Upper lobe of left lung (tissue), 4 donors: ENCODE measurements around the gene TCF7L2.

Experiments
- POLR2A ChIP-seq, 4 donors: fragments of 450-650 bp; IDR thresholded peaks; one replicate each; pipeline ENCODE4 v1.5.1; 2016 to 2017; ENCODE audit warnings: antibody characterized with exemption in 4 of 4, mild to moderate bottlenecking in 2 of 4
- POLR2AphosphoS5 ChIP-seq, 2 donors: sonication (generic); formaldehyde crosslinking; IDR thresholded peaks; one replicate each; pipeline ENCODE4 v1.5.1; 2017; ENCODE audit warnings: antibody characterized with exemption in 2 of 2

DNA sequence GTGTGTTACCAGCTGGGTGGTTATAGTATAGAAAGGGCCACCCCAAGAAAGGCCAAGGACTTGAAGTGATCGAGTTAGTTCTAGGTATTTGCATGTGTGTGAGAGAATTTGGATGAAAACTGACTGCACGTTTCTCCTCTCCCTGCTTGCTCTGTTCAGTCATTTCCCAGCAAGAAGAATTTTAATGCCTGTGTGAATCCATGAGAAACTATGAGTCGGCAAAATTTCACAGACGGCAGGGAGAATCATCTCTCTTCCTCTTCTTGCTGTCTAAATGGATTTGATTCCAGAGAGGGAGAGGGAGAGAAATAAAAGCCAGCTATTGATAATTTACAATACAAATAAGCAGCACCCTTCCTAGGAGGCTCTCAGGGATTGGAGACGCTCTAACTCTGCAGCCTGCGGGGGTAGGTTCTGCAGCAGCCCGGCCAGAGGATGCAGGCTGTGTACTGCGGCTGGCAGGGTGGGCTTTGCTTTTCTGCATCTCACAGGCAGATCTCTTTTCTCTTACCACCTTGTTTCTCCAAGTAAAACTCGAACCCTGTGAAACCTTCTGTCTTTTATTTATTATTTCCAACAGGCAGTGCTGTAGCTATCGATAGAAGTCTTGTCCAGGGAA lies 183.6 kb downstream of the TCF7L2 start:
- no peak for TF ChIP-seq POLR2AphosphoS5 (IDR thresholded peaks at IDR 0.05)
- no peak for TF ChIP-seq POLR2A (IDR thresholded peaks at IDR 0.05)
